Right renal pelvis (tissue), 4 donors: Measurements from ENCODE around the gene OLFM4. TPM values are rescaled to one million over a fixed set of nuclear protein-coding genes. Genes with fewer than 3 reads are reported as not detected.
"Not testable (repeated sequence)": the region's sequence is repeated elsewhere in the genome, so short reads cannot be mapped to it uniquely, and the experiment has no call there.

Source experiments
- DNase-seq, 4 donors: peaks; one replicate each; pipeline ENCODE4 v3.0.0-alpha.2; 2013; ENCODE audit warnings: low read depth in 4 of 4, low spot score in 3 of 4, missing footprints in 1 of 4
- polyA plus RNA-seq, 4 donors: library from polyadenylated mRNA; unstranded; fragments of 120-200 nt; gene quantifications; one replicate each; pipeline ENCODE4 v1.2.1, GENCODE V29; 2013; ENCODE audit not compliant: insufficient read length in 4 of 4

OLFM4 gene
- polyA plus RNA-seq, 4 donors: 0.43 to 0.77 (median 0.50) TPM

DNA sequence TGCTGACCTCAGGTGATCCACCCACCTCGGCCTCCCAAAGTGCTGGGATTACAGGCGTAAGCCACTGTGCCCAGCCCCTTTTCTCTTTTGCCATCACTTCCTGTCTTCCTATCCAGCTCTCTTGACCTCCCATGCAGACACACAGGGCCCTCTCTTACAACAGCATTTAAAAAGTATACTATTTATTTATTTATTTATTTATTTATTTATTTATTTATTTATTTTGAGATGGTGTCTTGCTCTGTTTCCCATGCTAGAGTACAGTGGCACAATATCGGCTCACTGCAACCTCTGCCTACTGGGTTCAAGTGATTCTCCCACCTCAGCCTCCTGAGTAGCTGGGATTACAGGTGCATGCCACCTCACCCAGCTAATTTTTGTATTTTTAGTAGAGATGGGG lies 14.6 kb upstream of the OLFM4 start:
- DNase-seq: not testable (repeated sequence)

DNA sequence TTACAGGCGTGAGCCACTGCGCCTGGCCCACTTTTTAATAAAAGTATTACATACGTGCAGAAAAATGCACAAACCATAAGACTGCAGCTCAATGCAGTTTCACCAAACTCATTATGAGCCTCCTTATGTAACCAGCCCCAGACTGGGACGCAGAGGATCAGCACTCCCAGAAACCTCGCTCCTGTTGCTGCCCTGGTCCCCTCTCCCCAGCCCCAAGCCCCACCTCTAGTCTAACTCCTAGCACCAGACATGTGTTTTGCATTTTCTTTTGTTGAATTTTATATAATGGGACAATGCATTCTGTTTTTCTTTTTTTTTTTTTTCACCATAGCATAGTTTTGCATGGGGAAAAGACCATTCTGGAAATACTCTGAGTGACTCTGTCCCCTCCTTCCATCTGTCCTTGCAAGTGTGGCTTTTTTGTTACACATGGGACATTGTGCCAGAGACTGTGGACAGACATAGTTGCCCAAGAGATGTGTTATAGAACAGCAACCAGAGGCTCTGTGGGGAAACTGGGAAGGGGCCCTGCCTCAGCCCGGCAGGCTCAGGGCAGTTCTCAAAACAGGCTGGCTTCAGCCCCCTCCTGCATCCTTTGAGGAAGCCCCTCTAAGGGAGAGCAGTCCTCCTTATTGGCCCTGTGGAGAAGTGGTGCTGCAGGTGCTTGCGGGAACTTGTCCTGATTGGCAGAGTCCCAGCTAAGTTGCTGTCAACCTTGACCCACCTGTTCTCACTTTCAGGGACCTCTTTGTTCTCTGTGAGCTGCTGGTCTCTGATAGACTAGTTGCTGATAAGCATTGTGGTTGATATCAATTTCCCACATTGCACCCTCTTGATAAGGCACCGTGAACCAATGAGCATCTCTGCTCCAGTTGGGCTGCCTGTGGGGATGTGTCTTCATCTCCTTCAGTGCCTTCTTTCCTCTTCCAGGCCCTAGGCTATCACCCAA lies 13.8 kb upstream of the OLFM4 start:
- DNase-seq: no peak

DNA sequence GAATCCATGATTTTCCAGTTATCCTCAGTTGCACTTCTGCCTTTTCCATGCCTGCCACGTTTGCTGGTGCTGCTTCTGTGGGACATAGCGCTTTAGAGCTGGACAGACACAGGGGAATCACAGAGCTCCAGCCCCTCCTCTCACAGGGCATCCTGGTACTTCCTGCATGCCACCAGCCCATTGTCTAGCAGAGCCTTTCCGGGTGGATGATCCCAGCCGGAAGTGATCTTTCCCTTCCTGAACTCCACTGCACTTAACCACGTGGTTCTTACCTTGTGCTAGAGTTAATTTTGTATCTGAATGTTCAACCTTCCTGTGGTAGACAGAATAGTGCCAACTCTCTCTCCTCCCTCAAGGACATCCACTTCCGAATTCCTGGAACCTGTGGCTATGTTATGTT lies 12.6 kb upstream of the OLFM4 start:
- DNase-seq: no peak

DNA sequence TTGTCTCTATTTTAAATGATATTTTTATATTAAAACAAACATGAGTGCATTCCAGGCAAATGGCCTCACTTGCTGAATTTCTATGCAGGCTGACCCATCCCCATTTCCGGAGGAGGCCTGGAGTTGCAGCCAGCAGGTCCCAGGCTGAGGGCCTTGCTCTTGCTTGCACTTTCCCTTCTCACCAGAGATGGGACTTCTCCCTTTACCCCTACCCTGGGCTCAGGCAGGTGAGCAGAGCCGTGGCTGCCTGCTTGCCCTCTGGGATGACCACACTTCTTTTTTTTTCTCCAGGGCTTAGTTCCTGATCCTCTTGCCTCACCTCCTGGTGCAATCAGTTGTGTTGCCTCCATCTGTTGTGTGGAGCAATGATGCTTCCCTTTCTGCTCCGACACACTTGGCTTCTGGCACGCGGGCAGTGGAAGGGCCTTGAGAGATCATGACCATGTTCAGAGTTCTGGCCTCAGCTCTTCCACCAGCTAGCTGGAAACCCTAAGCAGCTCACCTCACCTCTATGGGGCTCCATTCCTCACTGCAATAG lies 11.1 kb upstream of the OLFM4 start:
- DNase-seq: no peak

DNA sequence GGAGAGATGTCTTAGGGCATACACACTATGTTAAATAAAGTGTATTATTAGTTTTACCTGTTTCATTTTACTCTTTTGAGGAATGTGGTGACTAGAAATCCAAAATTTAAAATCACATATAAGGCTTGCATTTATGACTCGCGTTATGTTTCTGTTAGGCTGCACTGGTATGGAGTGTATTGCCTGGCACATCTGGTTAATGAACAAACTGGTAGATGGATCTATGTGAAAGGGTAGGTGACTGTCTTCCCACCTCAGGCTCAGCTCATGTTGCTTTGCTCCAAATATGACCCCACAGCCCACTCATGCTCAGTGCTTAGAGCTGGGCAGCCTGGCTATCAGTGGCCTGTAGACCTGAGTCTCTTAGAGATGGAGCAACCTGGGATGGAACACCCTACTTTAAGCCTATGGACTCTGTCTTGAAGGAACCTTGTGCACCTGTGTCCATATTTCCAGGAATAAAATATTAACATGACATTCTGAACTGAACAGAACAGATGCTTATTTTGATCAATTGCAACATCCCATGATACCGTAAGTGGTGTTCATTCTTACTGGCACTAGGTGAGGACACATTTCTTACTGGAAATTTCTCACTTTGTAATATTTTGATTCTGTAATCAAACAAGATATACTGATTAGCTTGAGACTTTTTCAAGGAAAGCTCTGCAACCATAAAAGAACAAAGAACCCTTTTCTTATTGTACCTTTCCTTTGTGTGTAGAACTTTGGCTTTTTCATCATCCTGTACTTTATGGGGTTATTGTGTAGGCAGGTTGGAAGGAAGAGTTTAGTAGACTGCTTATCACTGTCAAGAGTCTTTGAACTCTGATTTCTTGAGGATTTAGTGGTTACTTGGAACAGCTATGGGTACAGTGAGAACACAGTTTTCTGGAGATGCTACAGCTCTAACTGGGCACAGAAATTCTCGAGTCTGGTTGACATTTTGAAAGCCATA lies 9.6 kb upstream of the OLFM4 start:
- no peak for DNase-seq

DNA sequence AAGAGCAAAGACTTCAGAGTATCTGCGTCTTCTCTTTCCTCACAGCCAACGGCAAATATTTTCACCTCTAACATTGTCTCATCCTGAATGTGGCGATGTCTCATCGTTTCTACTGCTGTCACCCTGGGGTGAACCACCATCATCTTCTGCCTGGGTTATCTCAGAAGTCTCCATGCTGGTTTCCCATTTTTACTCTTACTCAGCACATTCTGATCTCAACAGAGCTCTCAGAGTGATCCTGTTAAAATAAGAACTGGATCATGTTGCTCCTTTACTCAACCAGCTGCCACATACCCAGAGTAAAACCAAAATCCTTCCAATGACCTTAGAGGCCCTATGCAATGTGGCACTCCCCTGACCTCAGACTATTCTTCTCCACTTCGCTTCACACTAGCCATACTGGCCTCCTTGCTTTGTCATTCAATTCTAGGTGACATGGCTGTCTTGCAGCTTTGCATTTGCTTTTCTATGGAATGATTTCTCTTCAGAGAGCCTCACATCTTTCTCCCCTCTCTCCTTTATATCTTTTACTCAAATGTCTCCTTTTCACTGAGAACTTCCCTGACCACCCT lies 7.8 kb upstream of the OLFM4 start:
- DNase-seq: no peak

GRCh38 chr13:53023246-53023645 lies 5.4 kb upstream of the OLFM4 start:
- DNase-seq: no peak

DNA sequence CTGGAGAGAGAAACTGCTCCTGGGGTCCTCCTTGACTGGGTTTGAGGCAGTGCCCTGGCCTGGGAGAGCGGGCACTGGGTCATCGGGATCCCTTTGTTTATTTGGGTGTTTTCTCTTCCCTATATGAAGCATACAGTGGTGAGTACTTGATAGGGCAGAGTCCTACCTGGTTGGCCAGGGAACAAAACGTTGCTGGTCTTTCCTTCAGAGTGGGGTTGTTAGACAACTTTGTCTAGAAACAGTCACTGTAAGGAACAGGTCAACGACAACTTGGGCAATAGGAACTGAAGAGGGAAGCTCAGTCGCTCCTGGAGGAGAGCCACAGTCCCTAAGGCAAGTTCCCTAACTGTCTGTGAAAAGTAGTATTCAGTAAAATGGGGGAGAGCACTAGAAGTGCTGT lies 550 bp upstream of the OLFM4 start:
- no peak for DNase-seq

DNA sequence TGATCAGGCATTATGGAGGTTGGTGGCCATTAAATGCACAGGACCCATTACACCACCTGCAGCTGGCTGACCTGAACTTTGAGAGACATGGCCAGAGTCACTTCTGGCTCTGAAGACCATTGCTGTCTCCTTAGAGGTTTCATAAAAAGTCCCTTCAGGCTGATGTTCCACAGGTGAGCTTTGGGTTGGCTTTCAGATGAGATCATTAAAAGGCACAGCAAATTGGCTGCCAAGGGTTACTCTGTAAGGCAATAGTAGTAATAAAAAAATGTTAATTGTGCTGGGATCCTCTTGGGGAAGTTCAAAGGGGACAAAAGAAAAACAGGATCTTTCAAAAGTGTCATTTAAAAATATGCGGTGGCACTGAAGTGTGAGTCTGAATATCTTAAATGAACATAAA lies 4.2 kb downstream of the OLFM4 start:
- DNase-seq: no peak

DNA sequence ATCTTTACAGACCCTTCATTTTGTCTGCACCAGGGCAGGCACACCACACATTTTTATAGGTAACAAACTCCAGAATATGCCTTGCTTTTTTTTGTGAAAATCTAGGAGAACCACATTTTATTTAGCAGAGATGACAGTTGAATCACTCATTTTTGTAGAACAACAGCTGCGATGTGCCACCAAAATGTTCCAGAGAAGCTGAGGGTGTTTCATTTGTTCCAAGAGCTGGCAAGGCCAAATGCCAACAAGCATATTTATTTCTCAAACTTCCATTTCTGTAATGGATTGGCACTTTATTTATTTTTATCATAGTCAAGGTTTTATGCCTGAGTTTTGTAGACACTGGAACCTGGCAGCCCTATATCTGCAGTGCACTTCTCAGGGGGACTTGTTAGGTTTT lies 10.4 kb downstream of the OLFM4 start:
- DNase-seq: no peak

- DNase-seq: no peak
Measured at GRCh38 chr13:53041968-53042516, 13.4 kb downstream of the OLFM4 start.

DNA sequence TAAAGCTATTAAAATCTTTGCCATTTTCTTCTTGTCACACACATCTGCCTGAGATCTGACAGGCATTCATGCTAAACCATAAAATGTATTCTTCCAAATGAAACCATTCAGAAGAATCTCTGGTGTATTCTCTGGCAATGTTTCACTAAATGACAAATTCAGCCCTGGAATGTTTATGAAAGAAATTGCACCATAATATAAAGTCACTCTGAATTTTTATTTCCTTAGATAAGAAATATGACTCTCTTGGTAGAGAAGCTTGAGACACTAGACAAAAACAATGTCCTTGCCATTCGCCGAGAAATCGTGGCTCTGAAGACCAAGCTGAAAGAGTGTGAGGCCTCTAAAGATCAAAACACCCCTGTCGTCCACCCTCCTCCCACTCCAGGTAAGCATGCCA lies 14.3 kb downstream of the OLFM4 start:
- peak in 1 of 4 donors; percentile 23 for DNase-seq

GRCh38 chr13:53043398-53043797 lies 14.8 kb downstream of the OLFM4 start:
- no peak for DNase-seq

DNA sequence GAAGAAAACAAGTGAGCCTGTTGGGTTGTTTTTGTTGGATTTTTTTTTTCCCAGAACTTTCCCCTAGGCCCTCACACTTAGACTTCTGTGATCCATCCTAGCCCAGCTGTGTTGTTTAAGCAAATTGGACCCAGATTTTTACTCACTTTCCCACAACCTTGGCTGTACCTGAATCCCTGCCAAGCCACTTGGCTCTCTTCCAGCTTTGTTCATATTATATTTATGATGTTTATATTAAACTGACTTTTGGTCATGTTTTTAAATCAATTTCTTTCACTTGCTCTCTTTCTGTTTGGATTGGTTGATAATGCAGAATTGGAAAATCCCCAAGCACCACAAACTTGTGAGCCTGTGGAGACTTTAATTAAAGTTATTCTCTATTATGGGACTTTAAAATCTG lies 16.6 kb downstream of the OLFM4 start:
- DNase-seq: peak; percentile 64 to 73 (median 72)

DNA sequence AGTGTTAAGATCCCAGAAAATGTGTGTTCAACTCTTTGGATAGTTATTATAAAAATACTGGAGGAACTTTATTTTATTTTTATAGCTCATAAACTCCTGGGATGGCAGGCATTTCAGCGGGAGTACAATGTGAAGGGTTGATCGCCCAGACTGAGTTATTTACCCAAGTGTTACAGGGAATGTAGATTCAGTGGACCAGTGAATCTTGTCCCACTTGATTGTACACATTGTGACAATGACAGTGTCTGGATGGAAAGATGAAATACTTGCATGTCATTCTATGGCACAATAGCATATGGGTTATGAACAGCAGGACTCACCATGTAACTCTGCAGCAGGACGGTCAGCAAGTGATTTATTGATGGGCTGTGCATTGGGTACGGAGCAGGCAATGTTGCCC lies 20.3 kb downstream of the OLFM4 start:
- no peak for DNase-seq

DNA sequence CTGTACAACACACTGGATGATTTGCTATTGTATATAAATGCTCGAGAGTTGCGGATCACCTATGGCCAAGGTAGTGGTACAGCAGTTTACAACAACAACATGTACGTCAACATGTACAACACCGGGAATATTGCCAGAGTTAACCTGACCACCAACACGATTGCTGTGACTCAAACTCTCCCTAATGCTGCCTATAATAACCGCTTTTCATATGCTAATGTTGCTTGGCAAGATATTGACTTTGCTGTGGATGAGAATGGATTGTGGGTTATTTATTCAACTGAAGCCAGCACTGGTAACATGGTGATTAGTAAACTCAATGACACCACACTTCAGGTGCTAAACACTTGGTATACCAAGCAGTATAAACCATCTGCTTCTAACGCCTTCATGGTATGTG lies 21.5 kb downstream of the OLFM4 start:
- no peak for DNase-seq

GRCh38 chr13:53052675-53053074 lies 24.1 kb downstream of the OLFM4 start:
- DNase-seq: no peak

- no peak for DNase-seq
Measured at GRCh38 chr13:53054569-53054968, 26.0 kb downstream of the OLFM4 start.

GRCh38 chr13:53058065-53058679 lies 29.6 kb downstream of the OLFM4 start:
- no peak for DNase-seq
